ENCODE data around the gene FBXW11. TPM values are rescaled to one million over a fixed set of nuclear protein-coding genes. Genes with fewer than 3 reads are reported as not detected.

The FBXW11 gene
- total RNA-seq, 1 donor from 2014 or later: 54.8 TPM

- DNase-seq (ENCODE audit: low spot score): no peak
- no peak overlapping the region for H3K27ac Mint-ChIP-seq (ENCODE audit: unreplicated experiment)
- H3K4me1 Mint-ChIP-seq (ENCODE audit: low read depth): peaks cover 6% of the 10 kb centered on the region
- TF ChIP-seq CTCF (IDR thresholded peaks at IDR 0.05): no peak
- peaks cover 21% of the 10 kb centered on the region for H3K36me3 Mint-ChIP-seq (ENCODE audit: low read depth)
- no peaks in the 10 kb centered on the region for H3K9me3 Mint-ChIP-seq (ENCODE audit: low read depth)
- H3K27me3 Mint-ChIP-seq (ENCODE audit: low read depth): no peaks in the 10 kb centered on the region
- no peak overlapping the region for H3K4me3 Mint-ChIP-seq (ENCODE audit: unreplicated experiment)
Observed at GRCh38 chr5:172046593-172046992, 40.2 kb upstream of the FBXW11 start.

DNA sequence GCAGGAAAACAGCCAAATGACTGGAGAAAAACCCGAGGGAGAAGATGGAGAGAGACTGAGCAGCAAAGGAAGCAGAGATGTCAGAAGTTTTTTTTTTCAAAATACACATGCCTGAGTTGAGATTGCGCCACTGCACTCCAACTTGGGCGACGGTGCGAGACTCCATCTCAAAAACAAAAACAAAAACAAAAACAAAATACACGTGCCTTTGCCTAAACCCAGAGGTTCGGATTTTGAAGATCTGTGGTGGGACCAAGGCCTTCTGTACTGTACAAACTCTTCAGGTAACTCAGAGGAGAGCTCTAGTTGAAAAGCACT lies 38.8 kb upstream of the FBXW11 start:
- H3K4me1 Mint-ChIP-seq (ENCODE audit: low read depth): peaks cover 3% of the 10 kb centered on the region
- no peak overlapping the region for H3K27ac Mint-ChIP-seq (ENCODE audit: unreplicated experiment)
- TF ChIP-seq CTCF (IDR thresholded peaks at IDR 0.05): no peak
- H3K27me3 Mint-ChIP-seq (ENCODE audit: low read depth): no peaks in the 10 kb centered on the region
- peaks cover 21% of the 10 kb centered on the region for H3K36me3 Mint-ChIP-seq (ENCODE audit: low read depth)
- H3K4me3 Mint-ChIP-seq (ENCODE audit: unreplicated experiment): no peak overlapping the region
- no peaks in the 10 kb centered on the region for H3K9me3 Mint-ChIP-seq (ENCODE audit: low read depth)
- DNase-seq (ENCODE audit: low spot score): no peak

GRCh38 chr5:172044631-172045314 lies 38.3 kb upstream of the FBXW11 start:
- H3K27ac Mint-ChIP-seq (ENCODE audit: unreplicated experiment): no peak overlapping the region
- no peak for TF ChIP-seq CTCF (IDR thresholded peaks at IDR 0.05)
- H3K9me3 Mint-ChIP-seq (ENCODE audit: low read depth): no peaks in the 10 kb centered on the region
- H3K4me1 Mint-ChIP-seq (ENCODE audit: low read depth): peaks cover 3% of the 10 kb centered on the region
- peaks cover 21% of the 10 kb centered on the region for H3K36me3 Mint-ChIP-seq (ENCODE audit: low read depth)
- DNase-seq (ENCODE audit: low spot score): no peak
- H3K27me3 Mint-ChIP-seq (ENCODE audit: low read depth): no peaks in the 10 kb centered on the region
- H3K4me3 Mint-ChIP-seq (ENCODE audit: unreplicated experiment): no peak overlapping the region

DNA sequence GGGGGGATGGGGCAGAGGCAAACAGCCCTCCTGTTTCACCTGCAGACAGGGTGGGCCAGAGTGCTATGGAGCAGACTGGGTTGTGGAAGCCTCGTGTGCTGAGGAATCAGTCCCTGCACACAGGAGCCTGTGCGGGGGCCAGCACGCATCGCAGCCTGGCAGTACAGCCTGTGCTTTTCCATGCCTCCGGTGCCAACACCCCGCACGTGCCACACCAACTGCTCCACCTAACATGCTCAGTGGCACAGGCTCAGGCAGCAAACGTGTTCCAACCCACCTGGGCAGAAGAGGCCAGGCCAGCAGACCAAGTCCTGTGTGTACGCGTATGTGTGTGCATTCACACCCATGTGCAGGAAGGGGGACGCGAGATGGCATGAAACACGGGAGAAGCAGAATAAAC lies 37.4 kb upstream of the FBXW11 start:
- H3K27ac Mint-ChIP-seq (ENCODE audit: unreplicated experiment): no peak overlapping the region
- no peak for TF ChIP-seq CTCF (IDR thresholded peaks at IDR 0.05)
- peaks cover 18% of the 10 kb centered on the region for H3K36me3 Mint-ChIP-seq (ENCODE audit: low read depth)
- H3K4me3 Mint-ChIP-seq (ENCODE audit: unreplicated experiment): no peak overlapping the region
- DNase-seq (ENCODE audit: low spot score): no peak
- H3K27me3 Mint-ChIP-seq (ENCODE audit: low read depth): no peaks in the 10 kb centered on the region
- H3K4me1 Mint-ChIP-seq (ENCODE audit: low read depth): peaks cover 3% of the 10 kb centered on the region
- H3K9me3 Mint-ChIP-seq (ENCODE audit: low read depth): no peaks in the 10 kb centered on the region

GRCh38 chr5:172042183-172042582 lies 35.7 kb upstream of the FBXW11 start:
- Mint-ChIP-seq H3K4me1 (ENCODE audit: low read depth) (peaks cover under 1% of the 10 kb centered on the region), H3K4me3 (ENCODE audit: unreplicated experiment) (no peak overlapping the region), H3K9me3 (ENCODE audit: low read depth) (no peaks in the 10 kb centered on the region), H3K27me3 (ENCODE audit: low read depth) (no peaks in the 10 kb centered on the region), H3K36me3 (ENCODE audit: low read depth) (peaks cover 12% of the 10 kb centered on the region), H3K27ac (ENCODE audit: unreplicated experiment) (no peak overlapping the region)
- DNase-seq (ENCODE audit: low spot score): no peak
- TF ChIP-seq CTCF (IDR thresholded peaks at IDR 0.05): no peak
